GM19099 (cell line): Measurements from ENCODE around the gene ANKRD33B.

Source experiments
- POLR2A ChIP-seq: IDR thresholded peaks from 3 replicates; pipeline ENCODE4 v1.6.1; 2011; ENCODE audit warnings: low read depth; ENCODE audit not compliant: insufficient read length; ENCODE audit errors: extremely low read depth

The ANKRD33B gene

GRCh38 chr5:10563110-10563944 lies 543 bp upstream of the ANKRD33B start:
- TF ChIP-seq POLR2A, result no peak

GRCh38 chr5:10564838-10565784 lies 1.2 kb downstream of the ANKRD33B start:
- TF ChIP-seq POLR2A, result no peak

GRCh38 chr5:10565785-10566542 lies 2.1 kb downstream of the ANKRD33B start:
- TF ChIP-seq POLR2A, result no peak

- no peak for TF ChIP-seq POLR2A
Observed at GRCh38 chr5:10566543-10567068, 2.7 kb downstream of the ANKRD33B start.

GRCh38 chr5:10567121-10567591 lies 3.3 kb downstream of the ANKRD33B start:
- TF ChIP-seq POLR2A, result no peak

GRCh38 chr5:10567781-10568321 lies 4.0 kb downstream of the ANKRD33B start:
- TF ChIP-seq POLR2A, result no peak

- no peak for TF ChIP-seq POLR2A
Observed at GRCh38 chr5:10572451-10572850, 8.6 kb downstream of the ANKRD33B start.

- TF ChIP-seq POLR2A, result no peak
Observed at GRCh38 chr5:10573487-10574145, 9.7 kb downstream of the ANKRD33B start.

GRCh38 chr5:10576121-10576789 lies 12.4 kb downstream of the ANKRD33B start:
- no peak for TF ChIP-seq POLR2A

GRCh38 chr5:10576790-10577189 lies 12.9 kb downstream of the ANKRD33B start:
- TF ChIP-seq POLR2A, result no peak

- TF ChIP-seq POLR2A, result no peak
Observed at GRCh38 chr5:10577371-10578292, 13.8 kb downstream of the ANKRD33B start.

GRCh38 chr5:10578293-10578665 lies 14.4 kb downstream of the ANKRD33B start:
- no peak for TF ChIP-seq POLR2A
